ENCODE data around the gene HLA-DOB. TPM values are rescaled to one million over a fixed set of nuclear protein-coding genes. Genes with fewer than 3 reads are reported as not detected.

HLA-DOB gene
- total and polyA plus RNA-seq, 2 experiments from 2014 or later: not detected

GRCh38 chr6:32858194-32858593, 41.4 kb upstream of the HLA-DOB start:
- H3K9me3 ChIP-seq (ENCODE audit: low read depth): no peaks in the 10 kb centered on the region
- in situ Hi-C loops (cut with MboI): no loop called here
- H3K9me2 ChIP-seq (ENCODE audit: insufficient read depth): no peaks in the 10 kb centered on the region
- DNase-seq: no peak
- no peaks in the 10 kb centered on the region for H3F3A ChIP-seq (ENCODE audit: insufficient read depth)
- no peaks in the 10 kb centered on the region for H3K36me3 ChIP-seq (ENCODE audit: low read depth)
- H3K4me1 ChIP-seq (ENCODE audit: insufficient read depth): no peaks in the 10 kb centered on the region
- no peaks in the 10 kb centered on the region for H3K79me2 ChIP-seq (ENCODE audit: insufficient read depth)
- H3K9ac ChIP-seq: no peak overlapping the region
- H3K27me3 ChIP-seq (replicated peaks; ENCODE audit: insufficient read depth): no peaks in the 10 kb centered on the region
- 92% methylated on average over 5 of the region's 5 CpGs for WGBS, 2 experiments (ENCODE audit: low coverage in 1 of 2, low lambda C conversion rate in 2 of 2, missing lambda C conversion rate in 2 of 2)
- H3K4me2 ChIP-seq (ENCODE audit: unreplicated experiment): no peak overlapping the region
- H3K4me3 ChIP-seq: no peak overlapping the region
- TF ChIP-seq EZH2phosphoT487 (IDR thresholded peaks at IDR 0.05; ENCODE audit: insufficient read depth, low read depth) (no peak), EZH2 (IDR thresholded peaks at IDR 0.05; ENCODE audit: insufficient read depth, poor library complexity, severe bottlenecking) (no peak)
- H3K27ac ChIP-seq: no peak overlapping the region
- H4K20me1 ChIP-seq (ENCODE audit: insufficient read depth): no peaks in the 10 kb centered on the region
- H2AFZ ChIP-seq: no peak overlapping the region

DNA sequence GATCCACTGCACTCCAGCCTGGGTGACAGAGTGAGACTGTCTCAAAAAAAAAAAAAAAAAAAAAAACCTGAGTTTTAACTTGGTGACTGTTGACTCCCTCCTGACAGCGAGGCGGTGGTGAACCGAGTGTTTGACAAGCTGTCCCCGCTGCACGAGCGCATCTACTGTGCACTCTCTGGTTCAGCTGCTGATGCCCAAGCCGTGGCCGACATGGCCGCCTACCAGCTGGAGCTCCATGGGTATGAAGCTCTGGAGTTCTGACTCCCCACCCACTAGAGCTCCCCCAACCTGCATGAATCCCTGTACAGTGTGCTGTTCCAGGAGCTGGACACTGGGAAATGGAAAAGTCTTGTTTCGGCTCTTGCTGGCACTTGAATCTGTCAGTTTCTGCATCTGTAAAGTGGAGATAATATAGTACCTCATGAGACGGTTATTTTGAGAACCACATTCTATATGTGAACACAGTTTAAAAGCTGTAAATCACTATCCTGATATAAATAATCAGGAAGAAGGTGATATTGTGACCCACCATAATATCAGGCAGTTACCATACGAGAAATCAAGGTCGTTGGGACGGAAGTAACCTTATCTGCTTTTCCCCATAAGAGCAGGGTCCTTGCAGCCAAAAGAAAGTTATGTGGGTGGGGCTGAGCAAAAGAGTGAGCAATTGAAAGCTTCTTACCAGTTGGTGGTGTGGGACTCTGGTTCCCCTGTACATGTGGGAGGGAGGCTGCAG, 40.5 kb upstream of the HLA-DOB start:
- Histone ChIP-seq H4K20me1 (ENCODE audit: insufficient read depth) (no peaks in the 10 kb centered on the region), H3F3A (ENCODE audit: insufficient read depth) (peaks cover 6% of the 10 kb centered on the region), H3K9me2 (ENCODE audit: insufficient read depth) (no peaks in the 10 kb centered on the region), H3K4me2 (ENCODE audit: unreplicated experiment) (no peak overlapping the region), H3K27ac (no peak overlapping the region), H3K9me3 (ENCODE audit: low read depth) (no peaks in the 10 kb centered on the region), H3K36me3 (ENCODE audit: low read depth) (no peaks in the 10 kb centered on the region), H3K79me2 (ENCODE audit: insufficient read depth) (no peaks in the 10 kb centered on the region), H3K4me1 (ENCODE audit: insufficient read depth) (peaks cover 1% of the 10 kb centered on the region; the same call in 1 of the 2 replicates), H2AFZ (no peak overlapping the region), H3K9ac (no peak overlapping the region), H3K4me3 (no peak overlapping the region), H3K27me3 (replicated peaks; ENCODE audit: insufficient read depth) (no peaks in the 10 kb centered on the region)
- no peak for TF ChIP-seq EZH2phosphoT487 (IDR thresholded peaks at IDR 0.05; ENCODE audit: insufficient read depth, low read depth)
- TF ChIP-seq EZH2 (IDR thresholded peaks at IDR 0.05; ENCODE audit: insufficient read depth, poor library complexity, severe bottlenecking): no peak
- WGBS, 2 experiments (ENCODE audit: low coverage in 1 of 2, low lambda C conversion rate in 2 of 2, missing lambda C conversion rate in 2 of 2): 85 to 89% methylated on average over 14 of the region's 14 CpGs
- in situ Hi-C loops (cut with MboI): no loop called here
- no peak for DNase-seq

DNA sequence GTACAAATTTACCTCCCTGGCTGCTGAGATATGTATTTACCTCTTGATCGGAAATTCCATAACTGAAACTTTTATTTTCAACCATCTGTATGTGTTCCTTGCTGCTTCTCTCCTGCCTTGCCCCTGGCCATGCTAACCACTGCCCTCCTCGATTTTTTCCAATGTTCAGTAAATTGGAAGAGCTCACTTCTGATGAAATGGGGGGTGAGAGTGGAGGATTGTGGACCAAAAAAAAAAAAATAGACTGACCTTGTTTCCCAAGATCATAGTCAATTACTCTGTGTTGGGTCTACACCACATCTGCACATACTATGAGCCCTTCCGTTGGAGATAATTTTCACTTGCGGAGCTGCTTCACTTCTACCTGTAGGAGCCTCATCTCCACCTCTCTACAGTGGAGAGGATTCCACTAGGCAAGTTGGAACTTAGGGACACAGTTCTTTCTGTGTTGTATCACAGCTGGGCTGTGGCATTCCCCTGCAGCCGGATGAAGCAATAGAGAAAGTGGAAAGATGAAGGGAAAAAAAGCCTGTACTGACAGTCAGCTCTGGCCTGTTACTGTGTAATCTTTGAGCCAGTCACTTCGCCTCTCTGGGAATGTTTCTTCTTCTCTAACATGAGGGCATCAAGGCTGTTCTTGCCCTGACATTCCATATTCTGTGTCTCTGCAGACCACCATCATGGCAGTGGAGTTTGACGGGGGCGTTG, 38.8 kb upstream of the HLA-DOB start:
- DNase-seq: no peak
- Histone ChIP-seq H3F3A (ENCODE audit: insufficient read depth) (peaks cover 16% of the 10 kb centered on the region), H3K36me3 (ENCODE audit: low read depth) (peaks cover 4% of the 10 kb centered on the region; the same call in 1 of the 2 replicates), H3K4me2 (ENCODE audit: unreplicated experiment) (no peak overlapping the region), H3K4me3 (no peak overlapping the region), H3K9ac (no peak overlapping the region), H3K9me3 (ENCODE audit: low read depth) (no peaks in the 10 kb centered on the region), H3K27me3 (replicated peaks; ENCODE audit: insufficient read depth) (no peaks in the 10 kb centered on the region), H3K27ac (no peak overlapping the region), H2AFZ (no peak overlapping the region), H3K79me2 (ENCODE audit: insufficient read depth) (peaks cover 14% of the 10 kb centered on the region; the same call in 1 of the 2 replicates), H3K9me2 (ENCODE audit: insufficient read depth) (no peaks in the 10 kb centered on the region), H4K20me1 (ENCODE audit: insufficient read depth) (no peaks in the 10 kb centered on the region), H3K4me1 (ENCODE audit: insufficient read depth) (peaks cover 5% of the 10 kb centered on the region; the same call in 1 of the 2 replicates)
- TF ChIP-seq EZH2 (IDR thresholded peaks at IDR 0.05; ENCODE audit: insufficient read depth, poor library complexity, severe bottlenecking): no peak
- no peak for TF ChIP-seq EZH2phosphoT487 (IDR thresholded peaks at IDR 0.05; ENCODE audit: insufficient read depth, low read depth)
- in situ Hi-C loops (cut with MboI): no loop called here
- WGBS, 2 experiments (ENCODE audit: low coverage in 1 of 2, low lambda C conversion rate in 2 of 2, missing lambda C conversion rate in 2 of 2): 96 to 98% methylated on average over 8 of the region's 8 CpGs

- Histone ChIP-seq H3K27me3 (replicated peaks; ENCODE audit: insufficient read depth) (no peaks in the 10 kb centered on the region), H3K36me3 (ENCODE audit: low read depth) (peaks cover 4% of the 10 kb centered on the region; the same call in 1 of the 2 replicates), H3K9me3 (ENCODE audit: low read depth) (no peaks in the 10 kb centered on the region), H3K27ac (peak overlapping the region; percentile 89), H3K4me2 (ENCODE audit: unreplicated experiment) (peak overlapping the region; percentile 89), H3K79me2 (ENCODE audit: insufficient read depth) (peaks cover 18% of the 10 kb centered on the region; the same call in 1 of the 2 replicates), H4K20me1 (ENCODE audit: insufficient read depth) (no peaks in the 10 kb centered on the region), H3F3A (ENCODE audit: insufficient read depth) (peaks cover 16% of the 10 kb centered on the region), H3K4me3 (peak overlapping the region; percentile 97), H2AFZ (peak overlapping the region; percentile 97), H3K9ac (peak overlapping the region; percentile 80), H3K9me2 (ENCODE audit: insufficient read depth) (no peaks in the 10 kb centered on the region), H3K4me1 (ENCODE audit: insufficient read depth) (peaks cover 5% of the 10 kb centered on the region; the same call in 1 of the 2 replicates)
- in situ Hi-C loops (cut with MboI): no loop called here
- no peak for TF ChIP-seq EZH2phosphoT487 (IDR thresholded peaks at IDR 0.05; ENCODE audit: insufficient read depth, low read depth)
- TF ChIP-seq EZH2 (IDR thresholded peaks at IDR 0.05; ENCODE audit: insufficient read depth, poor library complexity, severe bottlenecking): no peak
- 18 to 24% methylated on average over 23 to 24 of the region's 24 CpGs for WGBS, 2 experiments (ENCODE audit: low coverage in 1 of 2, low lambda C conversion rate in 2 of 2, missing lambda C conversion rate in 2 of 2)
- peak; percentile 71 for DNase-seq
These were observed 37.8 kb upstream of the HLA-DOB start for GRCh38 chr6:32854376-32855178.
